GM21529 (cell line): ENCODE results near the gene FGF8.
A peak's percentile ranks its signal among the peaks of the same experiment; 100 is the strongest.
"Not testable (repeated sequence)": the region's sequence is repeated elsewhere in the genome, so short reads cannot be mapped to it uniquely, and the experiment has no call there.

Experiments used
- ATAC-seq: cut with Tn5 transposase; IDR thresholded peaks from one replicate; pipeline ENCODE4 v1.9.1; 2021; ENCODE audit not compliant: unreplicated experiment

FGF8 gene, protein sequence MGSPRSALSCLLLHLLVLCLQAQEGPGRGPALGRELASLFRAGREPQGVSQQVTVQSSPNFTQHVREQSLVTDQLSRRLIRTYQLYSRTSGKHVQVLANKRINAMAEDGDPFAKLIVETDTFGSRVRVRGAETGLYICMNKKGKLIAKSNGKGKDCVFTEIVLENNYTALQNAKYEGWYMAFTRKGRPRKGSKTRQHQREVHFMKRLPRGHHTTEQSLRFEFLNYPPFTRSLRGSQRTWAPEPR

DNA sequence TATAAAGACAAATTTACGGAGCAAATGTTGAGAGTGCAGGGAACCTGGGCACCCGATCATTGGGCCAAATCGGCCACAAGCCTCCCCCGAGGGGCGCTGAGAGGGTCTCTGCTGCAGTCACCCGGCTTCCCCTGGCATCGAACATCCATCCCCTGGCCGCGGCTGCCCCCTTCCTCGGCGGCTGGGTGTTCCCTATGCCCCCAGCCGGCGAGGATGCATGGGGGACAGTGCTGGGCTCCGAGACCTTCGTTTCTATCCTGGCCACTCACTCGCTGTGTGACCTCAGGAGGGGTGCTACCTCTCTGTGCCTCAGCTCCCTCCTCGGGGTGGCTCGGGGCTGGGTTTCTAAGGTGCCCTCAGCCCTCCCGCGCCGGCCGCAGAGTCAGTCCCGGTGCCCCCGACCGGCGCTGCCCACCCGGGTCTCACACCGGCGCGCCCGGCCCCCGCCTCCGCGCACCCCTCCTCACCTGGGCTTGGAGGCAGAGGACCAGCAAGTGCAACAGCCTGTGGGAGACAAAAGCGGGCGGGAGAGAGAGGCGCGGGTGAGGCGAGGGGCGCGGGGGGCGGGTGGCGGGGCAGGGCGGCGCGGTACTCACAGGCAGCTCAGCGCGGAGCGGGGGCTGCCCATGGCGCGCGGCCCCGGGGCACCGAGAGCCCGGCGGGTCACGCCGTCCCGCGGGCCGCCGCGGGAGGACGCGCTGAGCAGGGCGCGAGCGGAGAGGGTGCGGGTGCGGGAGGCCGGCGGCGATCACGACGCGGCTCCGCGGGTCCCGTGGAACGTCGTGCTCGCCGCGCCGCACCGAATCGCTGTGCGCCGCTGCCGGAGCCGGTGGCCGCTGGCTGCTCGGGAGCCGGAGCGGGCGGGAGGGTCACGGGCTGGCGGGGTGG is at the start of gene FGF8:
Gene FGF8, minus strand, starts transcription at position 842 of the 888 bp plus-strand sequence. Its CDS starts 214 bp downstream, at position 628.
- no peak for ATAC-seq

DNA sequence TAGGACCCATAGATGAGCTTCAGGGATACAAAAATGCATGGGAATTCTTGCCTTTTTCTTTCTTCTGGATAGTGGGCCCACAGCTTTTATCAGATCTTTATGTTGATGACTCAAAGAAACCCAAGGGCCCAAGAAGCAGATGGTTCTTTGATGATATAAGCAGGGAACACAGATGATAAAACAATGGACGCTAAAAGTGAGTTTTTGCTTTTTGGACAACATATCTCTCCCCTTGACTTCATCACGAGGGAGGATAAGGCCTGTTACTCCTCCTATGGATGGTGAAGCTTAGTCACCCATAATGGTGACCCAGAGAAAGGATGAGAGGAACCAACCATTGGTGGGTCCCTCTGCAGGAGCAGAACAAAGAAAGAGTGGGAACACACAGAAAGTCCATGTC is 48.8 kb upstream of the FGF8 start:
- no peak for ATAC-seq

DNA sequence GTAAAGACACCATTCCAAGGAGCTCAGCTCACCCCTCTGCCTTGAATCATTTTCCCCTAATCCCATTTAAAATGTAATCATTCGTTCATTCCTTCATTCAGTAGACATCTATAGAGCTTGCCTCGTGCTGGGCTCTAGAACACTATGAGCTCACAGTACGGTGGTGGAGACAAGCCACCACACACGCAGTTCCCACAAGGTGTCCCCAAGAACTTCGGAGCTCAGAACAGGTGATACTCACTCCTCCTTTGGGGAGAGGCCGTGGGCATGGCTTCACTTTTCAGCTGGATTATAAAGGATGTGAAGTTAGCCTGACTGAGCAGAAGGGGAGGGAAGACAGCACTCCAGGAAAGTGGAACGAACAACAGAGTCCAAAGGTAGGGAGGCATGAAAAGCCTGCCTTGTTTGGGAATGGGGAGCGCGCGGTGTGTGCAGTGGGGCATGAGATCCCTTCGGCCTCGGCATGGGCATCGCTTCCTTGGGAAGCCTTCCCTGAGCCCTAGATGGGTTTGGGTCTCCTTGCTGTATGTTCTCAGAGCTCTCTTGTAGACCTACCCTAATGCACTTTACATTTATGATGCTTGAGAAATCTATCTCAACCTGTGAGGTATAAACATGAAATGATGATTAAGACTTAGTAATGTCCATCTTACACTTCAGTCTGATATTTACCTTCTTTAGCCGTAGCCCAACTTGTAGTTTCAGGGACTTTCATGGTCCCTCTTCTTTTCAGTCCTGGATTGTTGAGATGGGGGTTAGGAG is 43.1 kb upstream of the FGF8 start:
- peak; percentile 26 for ATAC-seq

DNA sequence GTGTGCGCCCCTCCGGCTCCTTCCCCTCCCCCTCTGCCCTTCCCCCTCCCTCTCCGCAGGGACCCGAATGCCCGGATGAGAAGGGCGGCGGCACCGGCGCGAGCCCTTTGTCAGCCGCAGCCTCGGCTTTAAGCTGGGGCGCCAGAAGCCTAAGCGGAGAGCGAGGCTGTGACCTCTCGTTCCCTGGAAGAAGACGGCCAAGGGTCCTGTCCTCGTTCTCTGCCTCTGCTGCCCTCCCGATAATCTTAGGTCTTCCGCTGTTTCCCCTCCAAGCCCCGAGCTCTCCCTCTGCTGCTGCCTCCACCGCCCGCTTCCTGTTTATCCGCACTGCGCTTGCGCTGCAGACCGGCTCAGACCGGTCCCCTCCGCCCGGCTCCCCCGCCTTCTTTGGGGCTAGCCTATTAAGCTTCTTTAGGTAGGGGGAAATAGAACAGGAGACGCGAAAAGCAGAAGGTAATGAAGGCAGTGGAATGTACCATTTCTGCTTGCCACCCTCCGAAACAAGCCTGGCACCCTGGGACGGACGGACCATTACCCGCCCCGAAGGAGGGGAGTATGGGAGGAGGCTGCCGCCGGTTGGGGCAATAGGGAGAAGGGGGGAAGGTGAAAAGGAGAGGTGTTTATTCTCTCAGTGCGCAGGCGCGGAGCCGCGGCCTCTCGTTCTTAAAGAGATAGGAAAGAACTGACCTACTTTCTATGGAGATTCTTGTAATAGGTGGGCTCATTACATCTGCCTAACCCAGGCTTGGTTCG is 42.4 kb upstream of the FGF8 start, which contains the start of gene OGA:
Gene OGA, minus strand, starts transcription at position 326 of the 753 bp plus-strand sequence. CDS start 422 bp downstream, outside the sequence.
- ATAC-seq: peak; percentile 86

DNA sequence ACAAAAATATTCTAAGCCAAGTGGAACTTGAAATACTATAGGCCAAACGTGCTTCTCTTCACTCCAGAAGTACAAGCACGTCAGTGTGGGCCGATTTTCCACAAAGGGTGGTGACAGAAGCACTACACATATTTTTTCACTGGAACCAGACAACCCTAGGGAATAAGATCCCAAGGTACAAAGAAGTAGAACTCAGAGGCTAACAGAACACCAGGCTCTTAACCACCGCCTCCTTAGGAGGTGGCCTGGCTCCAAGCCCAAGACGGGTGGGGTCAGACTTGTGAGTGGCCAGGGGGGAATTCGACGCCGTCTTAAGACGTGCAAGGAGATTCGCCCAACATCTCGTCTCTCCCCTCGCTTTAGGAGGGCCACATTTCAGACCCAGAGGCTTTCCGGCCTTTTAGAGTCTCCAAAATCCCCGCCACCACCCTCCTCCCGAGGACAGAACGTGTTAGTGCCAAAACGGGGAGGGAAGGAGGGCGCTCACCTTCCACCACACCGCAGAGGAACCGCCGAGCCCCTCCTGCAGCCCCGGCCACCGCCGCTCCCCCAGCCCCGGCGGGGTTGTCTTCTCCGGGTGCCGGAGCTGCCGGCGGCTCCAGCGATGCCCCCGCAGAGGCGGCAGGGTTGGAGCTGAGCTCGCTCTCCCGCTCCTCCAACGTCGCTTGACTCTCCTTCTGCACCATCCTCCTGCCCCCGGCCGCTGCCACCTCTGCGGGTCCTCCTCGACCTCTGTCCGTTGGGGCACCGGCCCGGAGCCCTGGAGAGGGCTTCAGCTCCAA is 41.6 kb upstream of the FGF8 start:
- ATAC-seq: peak; percentile 4

DNA sequence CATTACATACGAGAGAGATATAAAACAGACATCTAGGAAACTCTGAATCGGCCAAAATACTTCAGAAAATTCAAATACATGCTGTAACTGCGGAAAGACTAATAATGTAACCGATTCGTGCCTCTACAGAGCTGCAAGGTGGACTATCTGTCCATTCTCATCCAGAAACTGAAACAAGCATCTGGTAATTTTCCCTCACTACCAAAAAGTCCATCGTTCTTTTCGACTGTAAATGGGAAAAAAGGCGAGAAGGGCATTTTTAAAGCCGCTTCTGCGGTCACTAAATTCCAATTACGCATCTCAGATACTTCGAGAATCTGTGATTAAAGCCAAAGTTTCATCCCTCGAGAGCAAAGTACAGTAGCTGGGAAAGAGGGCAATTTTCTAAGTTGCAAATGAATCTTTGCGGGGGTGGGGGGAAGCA is 41.0 kb upstream of the FGF8 start:
- ATAC-seq: no peak

DNA sequence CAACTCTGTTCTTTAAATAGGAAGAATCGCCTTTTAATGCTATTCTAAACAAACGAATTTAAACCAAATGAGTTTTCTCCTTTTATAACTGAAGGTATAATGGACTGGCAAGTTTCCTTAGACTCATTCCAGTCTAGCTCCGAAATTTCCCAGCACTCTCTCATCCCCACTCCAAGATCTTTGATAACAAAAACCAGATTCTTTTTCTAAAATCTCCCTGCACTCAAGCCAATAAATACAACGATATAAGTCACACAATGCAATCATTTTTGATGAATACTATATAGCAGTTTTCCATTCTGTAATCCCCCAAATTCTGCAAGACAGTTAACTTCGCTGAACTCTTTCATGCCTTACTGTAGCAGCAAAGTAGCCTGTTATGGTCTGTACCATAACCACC is 40.5 kb upstream of the FGF8 start:
- ATAC-seq: no peak

DNA sequence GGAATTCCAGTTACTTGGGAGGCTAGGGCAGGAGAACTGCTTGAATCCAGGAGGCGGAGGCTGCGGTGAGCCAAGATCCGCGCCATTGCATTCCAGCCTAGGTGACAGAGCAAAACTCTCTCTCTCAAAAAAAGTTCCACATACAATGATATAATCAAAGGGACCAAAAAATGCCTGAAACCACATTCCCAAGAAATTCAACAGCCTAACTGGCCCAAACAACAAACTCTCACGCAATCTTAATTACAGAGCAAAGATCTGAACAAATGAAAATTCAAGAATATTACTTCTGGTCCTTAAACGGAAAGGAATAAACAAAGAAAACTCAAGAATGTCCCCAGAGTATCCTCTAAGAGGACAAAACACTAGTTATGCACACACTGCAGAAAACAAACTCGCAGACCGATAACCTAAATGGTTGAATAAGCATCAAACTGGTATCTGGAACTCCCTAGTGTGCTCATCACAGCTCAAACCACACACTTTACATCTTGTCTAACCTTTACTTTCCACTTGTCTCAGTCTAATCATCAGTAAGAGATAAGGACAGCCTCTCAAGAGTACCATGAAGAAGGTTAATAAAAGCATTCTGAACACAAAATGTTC is 38.7 kb upstream of the FGF8 start:
- peak; percentile 22 for ATAC-seq

DNA sequence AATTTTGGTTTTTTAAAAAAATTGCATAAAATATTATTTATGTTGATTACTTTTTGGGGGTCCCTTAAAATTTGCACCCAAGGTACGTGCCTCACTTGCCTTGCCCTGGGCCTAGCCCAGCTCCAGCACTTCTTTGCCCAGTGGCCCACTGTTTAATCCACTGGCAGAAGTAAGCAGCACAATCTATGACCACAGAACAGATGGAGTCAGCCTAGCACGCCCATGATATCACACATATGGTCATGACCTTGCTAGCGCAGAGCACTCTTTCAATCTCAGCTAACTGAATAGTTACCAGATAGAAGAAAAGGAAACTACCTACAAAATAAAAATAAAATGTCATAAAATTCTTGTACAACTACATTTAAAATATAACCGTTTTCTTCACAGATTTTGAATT is 36.7 kb upstream of the FGF8 start:
- no peak for ATAC-seq

DNA sequence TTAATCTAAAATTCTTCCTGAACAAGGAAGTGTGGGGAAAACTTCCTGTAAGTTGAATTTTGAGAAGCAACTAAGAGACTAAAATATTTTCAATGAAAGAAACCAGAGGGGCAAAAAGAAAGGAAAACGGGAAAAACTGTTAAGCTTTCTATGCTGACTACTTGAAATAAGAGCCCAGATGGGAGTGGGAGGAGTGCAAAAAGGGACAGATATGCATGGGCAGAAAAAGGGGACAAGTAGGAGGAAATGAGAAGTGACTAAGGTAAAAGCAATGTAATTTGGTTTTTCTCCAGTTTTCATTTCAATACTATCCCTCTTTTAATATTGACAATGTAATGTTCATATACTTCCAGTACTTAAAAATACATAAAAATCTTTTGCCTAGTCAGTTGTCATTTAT is 31.2 kb upstream of the FGF8 start:
- ATAC-seq: no peak

DNA sequence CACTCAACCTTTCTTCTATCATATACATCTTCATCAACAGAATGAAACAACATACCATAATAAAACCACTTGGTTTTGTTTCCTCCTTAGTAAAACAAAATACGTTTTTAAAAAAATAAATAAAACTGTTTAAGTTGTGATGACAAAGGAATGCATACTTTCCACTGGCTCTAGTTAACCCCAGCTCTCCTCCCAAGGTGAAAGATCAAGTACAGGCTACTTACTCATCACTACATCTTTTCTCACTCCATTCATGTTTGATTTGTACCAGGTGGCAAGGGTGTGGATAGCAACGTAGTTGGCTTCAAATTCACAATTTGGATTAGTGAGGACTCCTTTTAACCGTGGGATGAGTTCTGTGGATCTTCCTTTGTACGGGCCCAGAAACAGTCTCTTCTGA is 27.6 kb upstream of the FGF8 start:
- no peak for ATAC-seq

DNA sequence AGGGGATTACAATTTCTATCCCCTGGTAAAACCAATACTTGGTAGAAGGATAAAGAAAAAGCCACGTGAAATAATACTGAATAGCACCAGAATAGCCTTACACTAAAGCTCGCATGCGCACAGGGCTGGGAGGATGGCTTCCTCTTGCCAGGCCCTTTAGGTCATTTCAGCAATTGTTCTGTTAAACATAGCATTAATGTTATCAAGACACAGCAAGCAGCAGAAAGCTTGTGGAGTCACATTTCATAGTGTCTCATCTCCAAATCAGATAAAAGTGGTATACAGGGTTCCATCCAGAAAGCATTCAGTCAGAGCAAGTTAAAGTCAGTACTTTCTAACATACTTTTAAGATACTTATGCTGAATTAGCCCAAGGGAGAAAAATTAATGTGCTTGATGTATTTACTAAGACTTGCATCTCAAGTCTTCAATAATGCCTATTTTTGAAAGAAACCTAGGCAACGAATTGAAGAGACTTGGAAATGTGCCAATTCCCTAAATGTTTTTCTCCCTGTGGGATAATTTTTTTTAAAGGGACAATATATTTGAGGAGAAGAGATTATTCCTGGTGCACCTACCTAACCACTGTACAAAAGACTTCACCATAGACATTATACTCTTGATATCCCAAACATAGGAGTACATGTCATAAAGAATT is 21.6 kb upstream of the FGF8 start:
- ATAC-seq: no peak

DNA sequence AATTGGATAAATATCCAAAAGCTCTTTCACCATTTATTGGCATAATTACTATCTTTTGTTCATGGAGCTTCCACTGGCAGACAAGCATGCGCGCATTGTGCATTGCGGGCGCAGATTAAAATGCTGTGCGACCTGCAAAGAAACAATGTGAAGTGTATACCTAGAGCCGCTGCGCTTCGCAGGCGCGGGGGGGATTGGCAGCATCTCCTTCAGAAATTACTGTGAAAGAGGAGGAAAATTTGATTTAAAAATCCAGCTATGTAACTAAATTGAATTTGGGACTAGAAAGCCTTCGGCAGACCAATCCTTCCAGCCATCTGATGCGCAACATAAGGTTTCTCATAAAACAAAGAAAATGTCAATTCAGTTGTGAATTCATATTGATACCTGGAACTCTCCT is 17.6 kb upstream of the FGF8 start:
- no peak for ATAC-seq

DNA sequence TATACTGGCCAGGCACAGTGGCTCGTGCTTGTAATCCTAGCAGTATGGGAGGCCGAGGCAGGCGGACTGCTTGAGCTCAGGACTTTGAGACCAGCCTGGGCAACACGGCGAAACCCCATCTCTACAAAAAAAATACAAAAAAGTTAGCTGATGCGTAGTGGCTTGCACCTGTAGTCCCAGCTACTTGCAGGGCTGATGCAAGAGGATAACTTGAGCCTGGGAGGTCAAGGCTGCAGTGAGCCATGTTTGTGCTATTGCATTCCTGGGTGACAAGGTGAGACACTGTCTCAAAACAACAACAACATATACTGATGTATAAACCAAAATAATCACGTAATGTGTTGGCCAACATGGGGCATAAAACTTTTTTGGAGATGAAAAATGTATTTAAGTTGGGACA is 13.8 kb upstream of the FGF8 start:
- no peak for ATAC-seq

DNA sequence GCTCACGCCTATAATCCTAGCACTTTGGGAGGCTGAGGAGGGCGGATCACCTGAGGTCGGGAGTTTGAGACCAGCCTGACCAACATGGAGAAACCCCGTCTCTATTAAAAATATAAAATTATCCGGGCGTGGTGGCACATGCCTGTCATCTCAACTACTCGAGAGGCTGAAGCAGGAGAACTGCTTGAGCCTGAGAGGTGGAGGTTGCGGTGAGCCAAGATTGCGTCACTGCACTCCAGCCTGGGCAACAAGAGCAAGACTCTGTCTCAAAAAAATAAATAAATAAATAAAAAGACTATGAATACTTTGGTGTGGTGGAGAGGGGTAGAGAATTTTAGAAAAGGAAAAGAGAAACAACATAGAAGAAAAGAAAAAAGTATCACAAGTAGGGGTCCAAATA is 13.3 kb upstream of the FGF8 start:
- not testable (repeated sequence) for ATAC-seq

DNA sequence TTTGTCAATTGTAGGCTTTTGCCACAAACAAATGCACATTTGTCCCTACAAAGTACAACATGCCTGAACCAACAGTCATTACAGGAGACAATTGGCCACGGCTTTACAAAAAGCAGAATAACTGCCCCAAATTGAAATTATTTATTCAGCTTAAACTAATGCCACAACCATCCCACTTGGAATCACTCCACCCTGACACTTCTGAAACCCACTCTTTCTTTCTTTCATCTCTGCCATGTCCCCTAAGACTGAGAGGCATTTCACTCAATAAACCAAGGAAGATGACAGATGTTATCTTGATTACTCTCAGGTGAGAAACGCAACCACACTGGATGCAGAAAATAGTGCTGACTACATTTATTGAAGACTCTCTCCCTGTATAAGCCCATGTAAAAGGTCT is 9.9 kb upstream of the FGF8 start:
- ATAC-seq: no peak

DNA sequence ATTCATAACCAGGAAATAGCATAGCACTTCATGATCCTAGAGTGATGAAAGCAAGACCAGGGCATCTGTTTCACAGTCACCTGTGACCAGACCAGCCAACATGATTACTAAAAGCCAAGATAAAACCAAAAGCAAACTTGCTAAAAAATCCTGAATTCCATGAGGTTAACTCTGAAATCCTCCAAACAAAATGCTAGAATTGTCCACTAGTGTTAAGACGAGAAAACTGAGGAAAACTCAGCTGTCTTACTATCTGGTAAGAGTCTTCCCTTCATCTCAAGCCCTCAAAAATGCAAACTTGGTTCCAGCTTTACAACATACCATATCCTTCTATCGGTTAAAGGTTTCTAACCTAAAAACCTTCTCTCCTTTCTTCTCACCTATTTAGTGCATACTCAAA is 8.6 kb upstream of the FGF8 start:
- no peak for ATAC-seq

DNA sequence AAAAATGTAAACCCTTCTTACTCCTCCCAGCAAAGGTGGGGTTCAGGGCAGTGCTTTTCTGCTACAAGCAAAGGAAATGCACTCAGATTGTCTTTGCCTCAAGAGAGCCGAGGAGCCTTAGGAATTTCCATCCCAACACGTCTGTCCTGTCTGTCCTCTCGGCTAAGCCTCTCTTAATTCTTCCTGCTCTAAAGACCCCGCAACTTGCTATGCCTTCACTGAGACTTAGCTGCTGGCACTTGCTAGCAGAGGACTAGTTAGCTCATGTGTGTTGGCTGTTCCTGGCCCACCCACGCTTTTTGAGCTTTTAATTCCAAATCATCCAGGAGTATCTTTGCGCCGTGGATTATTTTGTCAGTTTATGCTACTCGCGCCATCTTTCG is 7.8 kb upstream of the FGF8 start:
- ATAC-seq: no peak
